LNCaP clone FGC (cell line): ENCODE results near the gene SEMA7A.

Experiments used
- DNase-seq: peaks from one replicate; pipeline ENCODE4 v3.0.0-alpha.2; 2011; ENCODE audit warnings: low read depth
- H3K4me3 ChIP-seq: 2 replicates; pipeline ENCODE4 v1.5.1; 2011; ENCODE audit warnings: mild to moderate bottlenecking, low read depth, low read length, control low read depth
- CTCF ChIP-seq: IDR thresholded peaks from 2 replicates; pipeline ENCODE4 v1.5.1; 2012; ENCODE audit warnings: mild to moderate bottlenecking; ENCODE audit not compliant: control insufficient read depth, insufficient read depth; ENCODE audit errors: extremely low read depth

SEMA7A gene

GRCh38 chr15:74449643-74450205, 16.0 kb upstream of the SEMA7A start:
- no peak overlapping the region for H3K4me3 ChIP-seq
- DNase-seq: no peak
- no peak for TF ChIP-seq CTCF

- DNase-seq: no peak
- no peak overlapping the region for H3K4me3 ChIP-seq
- no peak for TF ChIP-seq CTCF
Measured at GRCh38 chr15:74449095-74449494, 15.3 kb upstream of the SEMA7A start.

- DNase-seq: no peak
- no peak overlapping the region for H3K4me3 ChIP-seq
- no peak for TF ChIP-seq CTCF
Measured at GRCh38 chr15:74445816-74446763, 12.3 kb upstream of the SEMA7A start.

GRCh38 chr15:74444106-74445062, 10.6 kb upstream of the SEMA7A start:
- TF ChIP-seq CTCF: no peak
- no peak overlapping the region for H3K4me3 ChIP-seq
- no peak for DNase-seq

- no peak for TF ChIP-seq CTCF
- no peak overlapping the region for H3K4me3 ChIP-seq
- DNase-seq: no peak
Measured at GRCh38 chr15:74443100-74443909, 9.5 kb upstream of the SEMA7A start.

- DNase-seq: no peak
- no peak for TF ChIP-seq CTCF
- H3K4me3 ChIP-seq: no peak overlapping the region
Measured at GRCh38 chr15:74442604-74443003, 8.8 kb upstream of the SEMA7A start.
